ENCODE results near the gene SCYGR7.
A peak's percentile ranks its signal among the peaks of the same experiment; 100 is the strongest.
"Not testable (repeated sequence)": the region's sequence is repeated elsewhere in the genome, so short reads cannot be mapped to it uniquely, and the experiment has no call there.

The SCYGR7 gene

GRCh38 chr2:227739351-227739750, 11.2 kb downstream of the SCYGR7 start:
- Histone ChIP-seq H3K36me3 (replicated peaks) (no peaks in the 10 kb centered on the region), H3K27ac (no peak overlapping the region), H3K27me3 (replicated peaks) (no peaks in the 10 kb centered on the region), H3K4me3 (ENCODE audit: low read depth, low read length) (no peak overlapping the region)
- TF ChIP-seq, protein P1, sequence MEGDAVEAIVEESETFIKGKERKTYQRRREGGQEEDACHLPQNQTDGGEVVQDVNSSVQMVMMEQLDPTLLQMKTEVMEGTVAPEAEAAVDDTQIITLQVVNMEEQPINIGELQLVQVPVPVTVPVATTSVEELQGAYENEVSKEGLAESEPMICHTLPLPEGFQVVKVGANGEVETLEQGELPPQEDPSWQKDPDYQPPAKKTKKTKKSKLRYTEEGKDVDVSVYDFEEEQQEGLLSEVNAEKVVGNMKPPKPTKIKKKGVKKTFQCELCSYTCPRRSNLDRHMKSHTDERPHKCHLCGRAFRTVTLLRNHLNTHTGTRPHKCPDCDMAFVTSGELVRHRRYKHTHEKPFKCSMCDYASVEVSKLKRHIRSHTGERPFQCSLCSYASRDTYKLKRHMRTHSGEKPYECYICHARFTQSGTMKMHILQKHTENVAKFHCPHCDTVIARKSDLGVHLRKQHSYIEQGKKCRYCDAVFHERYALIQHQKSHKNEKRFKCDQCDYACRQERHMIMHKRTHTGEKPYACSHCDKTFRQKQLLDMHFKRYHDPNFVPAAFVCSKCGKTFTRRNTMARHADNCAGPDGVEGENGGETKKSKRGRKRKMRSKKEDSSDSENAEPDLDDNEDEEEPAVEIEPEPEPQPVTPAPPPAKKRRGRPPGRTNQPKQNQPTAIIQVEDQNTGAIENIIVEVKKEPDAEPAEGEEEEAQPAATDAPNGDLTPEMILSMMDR (IDR thresholded peaks at IDR 0.05; ENCODE audit: low read depth, low read length, missing control alignments), result no peak
- DNase-seq, result no peak
- in situ Hi-C loops (cut with HindIII; ENCODE audit: low pct_ligation_motif_present, low sequenced_read_pairs), result no loop called here

- H3K36me3 ChIP-seq (replicated peaks); H3K27me3 ChIP-seq (replicated peaks); H3K4me3 ChIP-seq (ENCODE audit: low read depth, low read length); DNase-seq; in situ Hi-C loops (cut with HindIII; ENCODE audit: low pct_ligation_motif_present, low sequenced_read_pairs); H3K27ac ChIP-seq: not testable (repeated sequence)
- TF ChIP-seq, protein P1 (IDR thresholded peaks at IDR 0.05; ENCODE audit: low read depth, low read length, missing control alignments), result peak; percentile 39
Measured at GRCh38 chr2:227740705-227741104, 12.6 kb downstream of the SCYGR7 start.

DNA sequence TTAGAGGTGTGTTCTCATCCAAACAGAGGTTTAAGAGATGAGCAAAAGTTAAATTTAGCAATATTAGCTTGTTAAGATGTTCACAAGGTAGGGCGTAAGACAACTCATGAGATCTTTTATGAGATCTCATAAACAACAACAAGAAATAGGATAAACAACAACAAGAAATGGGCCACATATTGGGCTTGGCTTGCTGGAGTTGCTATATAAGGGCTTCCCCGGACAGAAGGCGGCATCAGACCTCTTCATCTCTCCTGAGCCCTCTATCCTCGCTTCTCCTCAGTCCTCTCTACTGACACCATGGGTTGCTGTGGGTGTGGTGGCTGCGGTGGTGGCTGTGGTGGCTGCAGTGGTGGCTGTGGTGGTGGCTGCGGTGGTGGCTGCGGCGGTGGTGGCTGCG, 17.5 kb downstream of the SCYGR7 start, which contains the start of gene SCYGR8:
TSS of gene SCYGR8 (plus strand) at position 301 of the 400 bp plus-strand sequence. CDS start at position 301, 0 bp downstream.
- H3K36me3 ChIP-seq (replicated peaks), result no peaks in the 10 kb centered on the region
- H3K27ac ChIP-seq, result no peak within 1 kb of the TSS
- no peak within 1 kb of the TSS for H3K4me3 ChIP-seq (ENCODE audit: low read depth, low read length)
- no peaks in the 10 kb centered on the region for H3K27me3 ChIP-seq (replicated peaks)
- in situ Hi-C loops (cut with HindIII; ENCODE audit: low pct_ligation_motif_present, low sequenced_read_pairs), result no loop called here
- DNase-seq, result no peak
- TF ChIP-seq, protein P1 (IDR thresholded peaks at IDR 0.05; ENCODE audit: low read depth, low read length, missing control alignments), result no peak

DNA sequence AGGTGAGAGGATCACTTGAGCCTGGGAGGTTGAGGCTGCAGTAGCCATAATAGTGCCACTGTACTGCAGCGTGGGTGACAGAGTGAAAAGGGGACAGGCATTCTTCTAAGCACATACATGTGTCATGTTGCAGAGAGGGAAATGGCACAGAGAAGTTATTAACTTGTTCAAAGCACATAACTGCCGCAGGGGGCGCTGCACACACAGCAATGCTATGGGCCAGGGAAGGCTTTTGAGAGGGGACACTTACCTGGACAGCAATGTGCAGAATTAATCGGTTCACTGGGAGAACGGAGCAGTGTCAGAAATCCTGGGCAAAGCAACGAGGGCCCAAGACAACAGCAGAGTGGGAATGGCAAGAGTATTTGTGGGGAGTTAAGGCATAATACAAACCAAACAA, 19.9 kb downstream of the SCYGR7 start:
- Histone ChIP-seq H3K27me3 (replicated peaks) (no peaks in the 10 kb centered on the region), H3K27ac (no peak overlapping the region), H3K36me3 (replicated peaks) (no peaks in the 10 kb centered on the region), H3K4me3 (ENCODE audit: low read depth, low read length) (no peak overlapping the region)
- TF ChIP-seq, protein P1 (IDR thresholded peaks at IDR 0.05; ENCODE audit: low read depth, low read length, missing control alignments), result peak; percentile 68
- in situ Hi-C loops (cut with HindIII; ENCODE audit: low pct_ligation_motif_present, low sequenced_read_pairs), result no loop called here
- no peak for DNase-seq

GRCh38 chr2:227756261-227756660, 28.1 kb downstream of the SCYGR7 start:
- H3K36me3 ChIP-seq (replicated peaks); DNase-seq; H3K27me3 ChIP-seq (replicated peaks); in situ Hi-C loops (cut with HindIII; ENCODE audit: low pct_ligation_motif_present, low sequenced_read_pairs); H3K27ac ChIP-seq; H3K4me3 ChIP-seq (ENCODE audit: low read depth, low read length): not testable (repeated sequence)

DNA sequence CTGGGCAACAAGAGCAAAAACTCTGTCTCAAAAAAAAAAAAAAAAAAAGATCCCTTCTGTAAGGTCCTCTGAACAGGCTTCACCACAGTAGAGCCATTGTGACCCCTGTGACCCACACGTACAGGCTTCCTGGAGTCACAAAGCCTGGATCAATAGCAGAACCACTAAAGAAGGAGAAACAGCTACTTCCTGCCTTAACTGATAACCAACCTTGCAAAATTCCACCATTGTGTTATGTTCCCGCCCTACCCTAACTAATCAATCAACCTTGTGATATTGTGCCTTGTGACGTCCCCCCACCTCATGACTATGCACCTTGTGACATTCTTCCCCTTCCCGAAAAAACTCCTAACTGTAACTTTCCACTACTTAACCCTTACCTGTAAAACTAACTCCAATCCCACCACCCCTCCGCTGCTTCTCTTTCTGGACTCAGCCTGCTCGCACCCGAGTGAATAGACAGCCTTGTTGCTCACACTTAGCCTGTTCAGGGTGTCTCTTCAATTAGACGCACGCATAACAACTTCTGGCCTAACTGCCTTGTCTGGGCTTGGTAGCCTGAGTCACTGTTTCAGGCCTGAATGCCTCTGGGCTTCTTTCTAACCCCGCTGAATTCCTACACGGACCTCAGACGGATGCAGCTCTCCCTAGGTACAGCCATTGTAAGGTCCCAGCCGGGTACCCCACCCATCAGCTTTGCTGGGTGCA, 31.4 kb downstream of the SCYGR7 start:
- no peaks in the 10 kb centered on the region for H3K27me3 ChIP-seq (replicated peaks)
- no peak for DNase-seq
- TF ChIP-seq, protein P1 (IDR thresholded peaks at IDR 0.05; ENCODE audit: low read depth, low read length, missing control alignments), result no peak
- H3K36me3 ChIP-seq (replicated peaks), result no peaks in the 10 kb centered on the region
- no peak overlapping the region for H3K4me3 ChIP-seq (ENCODE audit: low read depth, low read length)
- in situ Hi-C loops (cut with HindIII; ENCODE audit: low pct_ligation_motif_present, low sequenced_read_pairs), result no loop called here
- no peak overlapping the region for H3K27ac ChIP-seq

Data from brain microvascular endothelial cell (primary cell).